IPS-18c (cell line): ENCODE results near the gene UNC79.

Experiments used
- H3K4me3 ChIP-seq: 2 replicates; pipeline ENCODE4 v1.7.0; 2013; ENCODE audit warnings: low read depth, mild to moderate bottlenecking, low read length, moderate library complexity; ENCODE audit not compliant: insufficient read depth
- H3K9me3 ChIP-seq: one replicate; pipeline ENCODE4 v1.6.1; 2013; ENCODE audit warnings: mild to moderate bottlenecking, low read length, moderate library complexity; ENCODE audit not compliant: control insufficient read depth, insufficient read depth

The UNC79 gene

DNA sequence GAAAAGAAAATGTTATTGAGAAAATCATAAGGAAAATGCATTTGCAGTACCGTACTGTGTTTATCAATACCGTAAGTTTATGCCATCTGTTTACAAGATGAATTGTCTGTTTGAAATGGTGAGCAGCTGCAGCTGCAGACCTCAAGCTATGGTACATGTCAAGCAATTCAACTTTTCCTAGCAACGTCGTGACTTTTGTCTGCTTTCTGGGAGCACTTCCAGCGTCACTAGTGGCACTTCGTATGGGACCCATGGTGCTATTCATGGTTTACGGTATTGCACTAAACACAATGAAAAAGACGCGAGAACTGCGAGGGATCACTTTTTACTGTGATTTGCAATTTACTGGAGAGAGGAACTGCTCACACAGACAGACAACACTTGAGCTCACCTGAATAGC lies 160.8 kb downstream of the UNC79 start:
- peaks cover 2% of the 10 kb centered on the region for H3K9me3 ChIP-seq

DNA sequence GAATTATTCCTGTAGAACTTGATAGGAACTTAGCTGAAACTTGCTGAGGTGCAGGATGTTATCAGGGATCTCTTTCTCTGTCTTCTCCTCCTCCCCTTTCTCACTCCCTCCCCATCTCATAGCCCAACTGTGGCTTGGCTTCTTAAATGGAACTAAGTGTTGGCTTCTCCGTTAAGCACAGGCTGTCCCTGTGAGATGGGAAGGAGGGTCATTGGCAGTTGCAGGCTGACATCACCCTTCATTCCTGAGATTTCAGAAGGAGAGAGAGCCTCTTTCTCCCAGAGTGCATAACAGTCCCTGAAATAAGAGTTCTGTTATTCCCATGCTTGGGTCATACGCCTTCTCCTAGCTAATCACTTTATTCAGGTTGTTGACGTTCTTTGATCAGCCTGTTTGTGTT lies 162.0 kb downstream of the UNC79 start:
- Histone ChIP-seq H3K4me3 (no peak overlapping the region), H3K9me3 (peaks cover 2% of the 10 kb centered on the region)

More for the DNA sequence above, 160.8 kb downstream of the UNC79 start:
- H3K4me3 ChIP-seq = no peak overlapping the region

DNA sequence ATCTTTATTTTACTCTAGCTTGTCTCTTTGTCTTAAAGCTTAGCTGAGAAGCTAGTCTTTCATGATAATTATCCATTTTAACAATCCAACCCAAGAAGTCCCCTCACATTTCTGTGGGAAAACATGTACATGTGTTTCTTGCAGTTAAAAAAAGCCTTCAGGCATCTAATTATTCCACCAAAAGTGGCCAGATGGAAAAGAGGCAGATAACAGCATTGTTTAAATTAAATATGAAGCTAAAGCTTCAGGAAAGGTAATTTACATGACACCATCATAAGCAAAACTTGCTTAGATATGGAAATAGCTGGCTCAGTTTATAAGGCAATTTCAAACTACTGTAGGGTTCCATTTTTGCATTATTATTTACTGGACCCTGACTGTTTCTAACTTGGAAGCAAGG lies 175.4 kb downstream of the UNC79 start:
- Histone ChIP-seq H3K4me3 (no peak overlapping the region), H3K9me3 (no peaks in the 10 kb centered on the region)

GRCh38 chr14:93619176-93619793 lies 188.5 kb downstream of the UNC79 start:
- Histone ChIP-seq H3K4me3 (no peak overlapping the region), H3K9me3 (no peaks in the 10 kb centered on the region)

DNA sequence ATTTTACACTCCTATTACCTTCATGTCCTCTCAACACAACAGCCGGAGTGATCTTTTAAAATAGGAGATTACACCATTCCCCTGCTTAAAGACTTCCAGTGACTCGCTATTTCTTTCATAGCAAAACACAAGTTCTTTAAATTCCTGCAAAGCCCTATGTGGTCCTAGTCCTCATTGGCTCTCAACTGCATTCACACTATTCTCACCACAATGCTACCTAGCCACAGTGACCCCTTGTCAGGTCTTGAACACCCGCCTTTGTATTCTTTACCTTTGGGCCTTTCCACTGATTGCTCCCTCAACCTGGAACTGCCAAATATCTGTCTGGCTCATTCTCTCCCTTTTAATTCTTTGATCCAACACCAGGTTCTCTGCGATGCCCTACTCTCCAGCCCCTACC lies 197.3 kb downstream of the UNC79 start:
- no peaks in the 10 kb centered on the region for H3K9me3 ChIP-seq

GRCh38 chr14:93629643-93630042 lies 198.9 kb downstream of the UNC79 start:
- H3K4me3 ChIP-seq = no peak overlapping the region
- H3K9me3 ChIP-seq = no peaks in the 10 kb centered on the region

More for the DNA sequence above, 197.3 kb downstream of the UNC79 start:
- no peak overlapping the region for H3K4me3 ChIP-seq

- Histone ChIP-seq H3K4me3 (no peak overlapping the region), H3K9me3 (no peaks in the 10 kb centered on the region)
Measured at GRCh38 chr14:93638790-93639189, 208.1 kb downstream of the UNC79 start.

- Histone ChIP-seq H3K4me3 (no peak overlapping the region), H3K9me3 (no peaks in the 10 kb centered on the region)
Measured at GRCh38 chr14:93643127-93643526, 212.4 kb downstream of the UNC79 start.

- H3K9me3 ChIP-seq = no peaks in the 10 kb centered on the region
- H3K4me3 ChIP-seq = no peak overlapping the region
Measured at GRCh38 chr14:93643676-93644075, 212.9 kb downstream of the UNC79 start.

- no peak overlapping the region for H3K4me3 ChIP-seq
Measured at GRCh38 chr14:93645200-93645599, 214.5 kb downstream of the UNC79 start.

GRCh38 chr14:93648440-93649168 lies 217.9 kb downstream of the UNC79 start:
- H3K9me3 ChIP-seq = peaks cover 2% of the 10 kb centered on the region

More at GRCh38 chr14:93645200-93645599, 214.5 kb downstream of the UNC79 start:
- H3K9me3 ChIP-seq = no peaks in the 10 kb centered on the region

GRCh38 chr14:93654599-93654998 lies 223.9 kb downstream of the UNC79 start:
- H3K9me3 ChIP-seq = peaks cover 2% of the 10 kb centered on the region
- no peak overlapping the region for H3K4me3 ChIP-seq

More at GRCh38 chr14:93648440-93649168, 217.9 kb downstream of the UNC79 start:
- no peak overlapping the region for H3K4me3 ChIP-seq

GRCh38 chr14:93655078-93655750 lies 224.5 kb downstream of the UNC79 start:
- no peak overlapping the region for H3K4me3 ChIP-seq
- peaks cover 2% of the 10 kb centered on the region for H3K9me3 ChIP-seq

DNA sequence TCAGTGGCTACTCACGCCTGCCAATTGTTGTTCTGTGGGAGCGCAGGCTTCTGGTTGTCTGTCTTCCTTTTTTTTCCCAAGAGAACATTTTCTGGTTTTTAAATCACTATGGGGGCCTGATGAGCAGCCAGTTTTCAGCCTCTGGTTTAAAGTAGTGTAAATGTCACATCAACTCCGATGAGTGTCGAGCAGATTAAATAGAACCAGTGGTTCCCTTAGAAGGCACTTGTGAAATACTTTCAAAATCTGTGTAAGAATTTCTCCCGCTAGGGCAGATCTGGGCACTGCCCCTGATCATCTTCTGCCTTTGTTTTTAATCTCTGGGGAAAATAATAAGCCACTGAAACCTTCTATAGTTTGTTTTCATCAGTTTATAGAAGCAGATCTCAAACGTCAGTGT lies 227.1 kb downstream of the UNC79 start:
- Histone ChIP-seq H3K9me3 (no peaks in the 10 kb centered on the region), H3K4me3 (no peak overlapping the region)

DNA sequence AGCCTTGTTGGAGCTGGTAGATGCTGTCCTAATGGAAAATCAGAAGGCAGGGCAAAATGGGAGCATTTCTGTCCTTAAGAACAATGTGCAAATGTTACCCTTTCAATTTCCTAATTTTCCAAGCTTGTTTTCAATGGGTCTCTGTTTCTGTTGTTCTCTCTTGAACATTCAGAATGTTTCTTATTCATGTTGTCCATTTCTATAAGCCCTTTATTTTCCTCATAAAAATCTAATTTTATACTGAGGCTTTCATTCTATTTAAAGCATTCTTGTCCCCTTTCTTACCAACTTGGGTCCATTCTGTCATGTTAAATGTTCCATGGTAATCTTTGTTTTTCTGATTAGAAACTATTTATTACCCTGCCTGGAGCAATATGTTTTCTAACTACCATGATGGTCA lies 232.6 kb downstream of the UNC79 start:
- Histone ChIP-seq H3K9me3 (peaks cover 3% of the 10 kb centered on the region), H3K4me3 (no peak overlapping the region)

DNA sequence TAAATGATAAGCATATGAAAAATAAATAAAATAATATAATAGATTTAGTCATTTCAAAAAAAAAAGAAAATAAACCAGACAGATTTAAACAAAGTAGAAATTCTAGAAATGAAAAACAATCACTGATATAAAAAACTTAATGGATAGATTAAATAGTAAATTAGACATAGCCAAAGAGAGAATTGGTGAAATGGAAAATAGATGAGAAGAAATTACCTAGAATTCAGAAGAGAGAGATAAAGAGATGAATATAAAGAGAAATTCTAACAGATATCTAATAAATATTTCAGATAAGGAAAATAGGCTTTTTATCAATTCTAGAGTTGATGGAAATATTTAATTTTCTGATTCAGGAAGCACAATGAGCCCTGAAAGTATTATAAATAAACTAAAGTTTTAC lies 234.4 kb downstream of the UNC79 start:
- H3K4me3 ChIP-seq = no peak overlapping the region
- H3K9me3 ChIP-seq = peaks cover 3% of the 10 kb centered on the region

GRCh38 chr14:93669632-93670031 lies 238.9 kb downstream of the UNC79 start:
- no peak overlapping the region for H3K4me3 ChIP-seq
- H3K9me3 ChIP-seq = peaks cover 3% of the 10 kb centered on the region

DNA sequence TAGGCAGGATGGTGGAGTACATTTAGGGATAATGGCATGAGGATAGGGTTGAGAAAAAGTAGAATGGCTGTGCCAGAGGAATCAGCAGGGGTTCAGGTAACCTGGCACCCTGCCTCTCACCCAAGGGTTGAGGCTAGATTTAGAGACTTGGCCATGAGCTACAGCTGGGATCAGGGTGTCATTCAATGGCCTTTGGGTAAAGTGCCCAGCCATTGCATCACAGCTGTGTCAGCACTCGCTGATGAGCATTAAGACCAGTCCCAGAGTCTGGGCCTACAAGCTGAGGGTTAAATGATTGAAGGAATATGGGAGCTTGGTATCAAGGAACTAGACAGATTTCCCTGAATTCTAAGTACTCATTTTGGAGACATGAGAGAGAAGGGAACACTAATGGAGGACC lies 243.6 kb downstream of the UNC79 start:
- H3K4me3 ChIP-seq = no peak overlapping the region
- no peaks in the 10 kb centered on the region for H3K9me3 ChIP-seq
